ENCODE data around the gene ZNF333. TPM values are rescaled to one million over a fixed set of nuclear protein-coding genes. Genes with fewer than 3 reads are reported as not detected.

ZNF333 gene
- total RNA-seq, 4 donors from 2014 or later = 8.7 to 43.1 (median 16.8) TPM

- H3K4me3 ChIP-seq = no peak overlapping the region
- TF ChIP-seq, protein P1, sequence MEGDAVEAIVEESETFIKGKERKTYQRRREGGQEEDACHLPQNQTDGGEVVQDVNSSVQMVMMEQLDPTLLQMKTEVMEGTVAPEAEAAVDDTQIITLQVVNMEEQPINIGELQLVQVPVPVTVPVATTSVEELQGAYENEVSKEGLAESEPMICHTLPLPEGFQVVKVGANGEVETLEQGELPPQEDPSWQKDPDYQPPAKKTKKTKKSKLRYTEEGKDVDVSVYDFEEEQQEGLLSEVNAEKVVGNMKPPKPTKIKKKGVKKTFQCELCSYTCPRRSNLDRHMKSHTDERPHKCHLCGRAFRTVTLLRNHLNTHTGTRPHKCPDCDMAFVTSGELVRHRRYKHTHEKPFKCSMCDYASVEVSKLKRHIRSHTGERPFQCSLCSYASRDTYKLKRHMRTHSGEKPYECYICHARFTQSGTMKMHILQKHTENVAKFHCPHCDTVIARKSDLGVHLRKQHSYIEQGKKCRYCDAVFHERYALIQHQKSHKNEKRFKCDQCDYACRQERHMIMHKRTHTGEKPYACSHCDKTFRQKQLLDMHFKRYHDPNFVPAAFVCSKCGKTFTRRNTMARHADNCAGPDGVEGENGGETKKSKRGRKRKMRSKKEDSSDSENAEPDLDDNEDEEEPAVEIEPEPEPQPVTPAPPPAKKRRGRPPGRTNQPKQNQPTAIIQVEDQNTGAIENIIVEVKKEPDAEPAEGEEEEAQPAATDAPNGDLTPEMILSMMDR (IDR thresholded peaks at IDR 0.05) = no peak
- TF ChIP-seq POLR2AphosphoS5 (IDR thresholded peaks at IDR 0.05) = no peak
- no peak for TF ChIP-seq EP300 (IDR thresholded peaks at IDR 0.05)
- TF ChIP-seq POLR2A (IDR thresholded peaks at IDR 0.05) = no peak
- DNase-seq (ENCODE audit: low spot score in 2 of 2) = no peak
- 83% methylated on average over 5 of the region's 5 CpGs for WGBS
- H3K27me3 ChIP-seq = no peaks in the 10 kb centered on the region
- no peak overlapping the region for H3K27ac ChIP-seq
- H3K36me3 ChIP-seq = peaks cover 3% of the 10 kb centered on the region
- peaks cover 1% of the 10 kb centered on the region for H3K9me3 ChIP-seq
- H3K4me1 ChIP-seq = no peaks in the 10 kb centered on the region
Observed at GRCh38 chr19:14735915-14736314, 46.1 kb downstream of the ZNF333 start.

GRCh38 chr19:14746886-14747285, 57.0 kb downstream of the ZNF333 start:
- H3K27ac ChIP-seq = no peak overlapping the region
- H3K4me3 ChIP-seq = no peak overlapping the region
- H3K27me3 ChIP-seq = no peaks in the 10 kb centered on the region
- WGBS = 91% methylated on average over 4 of the region's 4 CpGs
- H3K9me3 ChIP-seq = no peaks in the 10 kb centered on the region
- no peaks in the 10 kb centered on the region for H3K4me1 ChIP-seq
- no peak for DNase-seq (ENCODE audit: low spot score in 2 of 2)
- TF ChIP-seq, protein P1 (IDR thresholded peaks at IDR 0.05) = no peak
- TF ChIP-seq POLR2AphosphoS5 (IDR thresholded peaks at IDR 0.05) (no peak), POLR2A (IDR thresholded peaks at IDR 0.05) (no peak), EP300 (IDR thresholded peaks at IDR 0.05) (no peak)
- peaks cover 3% of the 10 kb centered on the region for H3K36me3 ChIP-seq

GRCh38 chr19:14748601-14749000, 58.8 kb downstream of the ZNF333 start:
- H3K27ac ChIP-seq = no peak overlapping the region
- TF ChIP-seq POLR2AphosphoS5 (IDR thresholded peaks at IDR 0.05) = no peak
- no peak for TF ChIP-seq POLR2A (IDR thresholded peaks at IDR 0.05)
- TF ChIP-seq EP300 (IDR thresholded peaks at IDR 0.05) = no peak
- TF ChIP-seq, protein P1 (IDR thresholded peaks at IDR 0.05) = no peak
- 66% methylated on average over 6 of the region's 6 CpGs for WGBS

GRCh38 chr19:14758816-14759215, 69.0 kb downstream of the ZNF333 start:
- Histone ChIP-seq H3K4me3 (no peak overlapping the region), H3K4me1 (no peaks in the 10 kb centered on the region), H3K9me3 (no peaks in the 10 kb centered on the region), H3K36me3 (no peaks in the 10 kb centered on the region), H3K27ac (no peak overlapping the region), H3K27me3 (no peaks in the 10 kb centered on the region)
- 27% methylated on average over 16 of the region's 16 CpGs for WGBS
- peak in 1 of 2 donors; percentile 19 for DNase-seq (ENCODE audit: low spot score in 2 of 2)
- TF ChIP-seq POLR2A (IDR thresholded peaks at IDR 0.05) = no peak
- TF ChIP-seq POLR2AphosphoS5 (IDR thresholded peaks at IDR 0.05) = no peak
- TF ChIP-seq, protein P1 (IDR thresholded peaks at IDR 0.05) = no peak
- no peak for TF ChIP-seq EP300 (IDR thresholded peaks at IDR 0.05)

More at GRCh38 chr19:14748601-14749000, 58.8 kb downstream of the ZNF333 start:
- H3K9me3 ChIP-seq = no peaks in the 10 kb centered on the region
- H3K36me3 ChIP-seq = peaks cover 3% of the 10 kb centered on the region
- H3K4me3 ChIP-seq = no peak overlapping the region
- no peak for DNase-seq (ENCODE audit: low spot score in 2 of 2)
- no peaks in the 10 kb centered on the region for H3K27me3 ChIP-seq
- H3K4me1 ChIP-seq = no peaks in the 10 kb centered on the region

GRCh38 chr19:14761607-14762006, 71.8 kb downstream of the ZNF333 start:
- TF ChIP-seq POLR2AphosphoS5 (IDR thresholded peaks at IDR 0.05) (no peak), POLR2A (IDR thresholded peaks at IDR 0.05) (no peak), EP300 (IDR thresholded peaks at IDR 0.05) (no peak)
- TF ChIP-seq, protein P1 (IDR thresholded peaks at IDR 0.05) = no peak
- Histone ChIP-seq H3K36me3 (no peaks in the 10 kb centered on the region), H3K4me1 (no peaks in the 10 kb centered on the region), H3K4me3 (no peak overlapping the region), H3K9me3 (no peaks in the 10 kb centered on the region), H3K27ac (no peak overlapping the region), H3K27me3 (no peaks in the 10 kb centered on the region)
- DNase-seq (ENCODE audit: low spot score in 2 of 2) = peak in 1 of 2 donors; percentile 35
- 34% methylated on average over 5 of the region's 5 CpGs for WGBS
